Raji (cell line): ENCODE data around the gene ANAPC5.

Experiments used
- POLR2A ChIP-seq: IDR thresholded peaks from 2 replicates; pipeline ENCODE4 v1.6.1; 2011; ENCODE audit warnings: low read depth, low read length, control low read depth; ENCODE audit not compliant: insufficient read depth

The ANAPC5 gene

GRCh38 chr12:121283388-121283787, 68.8 kb downstream of the ANAPC5 start:
- TF ChIP-seq POLR2A = no peak

GRCh38 chr12:121282072-121282742, 70.0 kb downstream of the ANAPC5 start:
- no peak for TF ChIP-seq POLR2A

- no peak for TF ChIP-seq POLR2A
Measured at GRCh38 chr12:121279507-121279915, 72.7 kb downstream of the ANAPC5 start.

GRCh38 chr12:121279071-121279375, 73.2 kb downstream of the ANAPC5 start:
- no peak for TF ChIP-seq POLR2A

GRCh38 chr12:121278169-121279070, 73.8 kb downstream of the ANAPC5 start:
- TF ChIP-seq POLR2A = no peak

DNA sequence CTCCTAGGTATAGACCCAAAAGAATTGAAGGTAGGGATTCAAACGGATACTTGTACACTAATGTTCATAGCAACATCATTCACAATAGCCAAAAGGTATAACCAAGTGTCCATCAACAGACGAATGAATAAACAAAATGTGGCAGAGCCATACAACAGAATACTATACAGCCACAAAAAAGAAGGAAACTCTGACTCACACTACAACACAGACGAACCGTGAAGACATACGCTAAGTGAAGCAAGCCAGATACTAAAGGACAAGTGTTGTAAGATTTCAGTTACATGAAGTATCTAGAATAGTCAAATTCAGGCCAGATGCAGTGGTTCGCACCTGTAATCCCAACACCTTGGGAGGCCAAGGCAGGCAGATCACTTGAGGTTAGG, 74.8 kb downstream of the ANAPC5 start:
- TF ChIP-seq POLR2A = no peak

DNA sequence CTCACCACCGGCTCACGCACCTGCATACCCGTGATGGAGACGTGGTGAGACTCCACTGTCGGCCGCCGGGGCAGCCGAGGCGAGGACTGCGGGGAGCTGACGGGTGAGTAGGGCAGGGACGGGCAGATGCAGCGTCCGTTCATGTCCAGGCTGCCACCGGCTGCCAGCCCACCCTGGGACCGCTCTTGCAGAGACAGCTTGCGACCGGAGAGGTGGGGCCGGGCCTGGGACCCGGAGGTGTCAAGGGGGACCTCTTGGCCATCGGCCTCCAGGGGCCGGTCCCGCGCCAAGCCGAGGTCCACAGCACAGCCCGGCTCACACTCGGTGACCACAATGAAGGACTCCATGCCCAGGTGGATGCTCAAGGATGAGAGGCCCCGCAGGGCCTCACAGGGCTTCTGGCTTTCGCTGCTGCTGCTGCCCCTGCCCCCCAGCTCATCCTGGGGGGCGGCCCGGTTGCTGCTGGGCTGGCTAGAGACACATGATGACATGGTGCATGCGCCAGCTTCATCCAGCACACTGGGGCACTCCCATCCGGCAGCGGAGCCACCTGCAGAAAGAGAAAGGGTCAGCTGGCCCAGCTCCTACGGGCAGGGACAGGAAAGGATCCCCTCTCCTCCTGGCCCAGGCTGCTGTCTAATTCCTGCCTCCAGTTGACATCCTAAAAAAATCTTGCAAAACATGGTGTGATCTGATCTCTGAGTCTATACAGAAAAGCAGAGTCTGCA, 78.0 kb downstream of the ANAPC5 start:
- TF ChIP-seq POLR2A = no peak

- TF ChIP-seq POLR2A = no peak
Measured at GRCh38 chr12:121273364-121273896, 78.8 kb downstream of the ANAPC5 start.

DNA sequence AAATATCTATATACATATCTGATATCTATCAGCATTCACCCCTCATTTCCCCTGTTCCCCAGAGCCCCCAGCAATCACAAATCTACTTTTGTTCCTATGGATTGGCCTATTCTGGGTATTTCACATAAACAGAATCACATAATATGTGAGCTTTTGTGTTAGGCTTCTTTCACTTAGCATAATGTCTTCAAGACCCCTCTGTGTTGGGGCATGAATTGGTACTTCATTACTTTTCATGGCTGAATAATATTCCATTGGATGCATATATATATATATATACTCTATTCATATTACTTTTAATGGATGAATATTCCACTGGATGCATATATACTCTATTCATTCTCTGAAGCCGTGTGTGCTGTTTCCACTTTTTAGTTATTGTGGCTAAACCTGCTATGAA, 84.4 kb downstream of the ANAPC5 start:
- no peak for TF ChIP-seq POLR2A

DNA sequence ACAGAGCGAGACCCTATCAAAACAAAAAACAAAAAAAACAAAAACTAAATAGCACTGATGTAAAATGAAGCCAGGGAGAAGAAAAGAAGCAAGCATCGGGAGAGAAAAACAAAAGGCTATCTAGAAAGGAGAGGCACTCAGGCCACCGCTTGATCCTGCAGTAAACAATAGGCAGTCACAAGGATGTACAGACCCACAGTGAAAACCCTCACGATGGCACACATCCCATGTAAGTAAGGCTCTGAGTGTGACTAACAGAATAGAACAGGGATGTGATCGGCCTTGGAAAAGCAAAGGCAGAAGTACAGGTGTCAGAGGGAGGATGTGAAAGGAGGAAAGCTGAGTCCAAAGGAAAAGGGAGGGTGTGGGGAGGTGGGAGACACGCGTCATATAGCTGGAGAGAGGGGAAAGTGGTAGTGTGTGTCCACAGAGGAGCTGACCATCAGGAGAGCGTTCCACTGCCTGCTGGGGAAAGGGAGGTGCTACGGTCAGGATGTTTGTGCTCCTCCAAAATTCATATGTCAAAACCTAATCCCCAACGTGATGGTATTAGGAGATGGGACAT, 87.2 kb downstream of the ANAPC5 start:
- TF ChIP-seq POLR2A = no peak

DNA sequence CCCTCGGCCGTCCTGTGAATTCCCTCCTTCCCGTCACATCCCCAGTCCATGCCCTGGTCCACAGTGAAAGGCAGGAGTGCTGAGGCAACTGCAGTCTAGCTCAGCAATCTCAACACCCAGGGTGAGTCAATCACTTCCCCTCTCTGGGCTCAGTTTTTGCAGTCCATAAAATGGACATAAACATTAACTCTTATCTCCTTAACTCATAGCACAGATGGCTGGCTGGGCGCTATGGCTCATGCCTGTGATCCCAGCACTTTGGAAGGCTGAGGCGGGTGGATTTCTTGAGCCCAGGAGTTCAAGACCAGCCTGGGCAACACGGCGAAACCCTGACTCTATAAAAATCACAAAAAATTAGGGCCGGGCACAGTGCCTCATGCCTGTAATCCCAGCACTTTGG, 88.1 kb downstream of the ANAPC5 start:
- TF ChIP-seq POLR2A = no peak

DNA sequence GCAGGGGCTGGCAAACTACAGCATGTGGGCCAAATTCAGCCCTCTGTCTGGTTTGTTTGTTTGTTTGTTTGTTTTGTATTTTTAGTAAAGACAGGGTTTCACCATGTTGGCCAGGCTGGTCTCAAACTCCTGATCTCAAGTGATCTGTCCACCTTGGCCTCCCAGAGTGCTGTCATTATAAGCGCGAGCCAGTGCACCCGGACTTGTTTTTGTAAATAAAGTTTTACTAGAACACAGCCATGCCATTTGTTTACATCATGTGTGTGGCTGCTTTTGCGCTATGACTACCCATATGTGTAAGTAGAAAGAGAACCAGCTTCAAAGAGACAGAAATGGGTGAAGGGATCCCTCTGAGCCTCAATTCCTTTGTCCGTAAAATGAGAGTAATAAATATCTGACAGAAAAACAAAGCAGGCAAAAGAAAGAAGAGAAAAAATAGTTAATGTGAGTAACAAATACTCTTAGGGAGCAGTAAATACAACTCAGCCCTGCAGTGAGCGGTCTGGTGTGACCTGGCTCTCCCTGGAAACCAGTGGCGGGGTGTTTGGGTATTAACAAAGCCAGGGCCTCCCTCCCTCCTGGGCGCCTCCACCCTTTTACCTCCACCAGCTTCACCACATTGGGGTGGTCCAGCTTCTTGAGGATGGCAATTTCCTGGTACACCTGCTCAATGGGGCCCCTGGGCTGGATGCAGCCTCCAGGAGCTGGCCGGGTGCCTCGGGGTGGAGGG, 88.8 kb downstream of the ANAPC5 start:
- no peak for TF ChIP-seq POLR2A

DNA sequence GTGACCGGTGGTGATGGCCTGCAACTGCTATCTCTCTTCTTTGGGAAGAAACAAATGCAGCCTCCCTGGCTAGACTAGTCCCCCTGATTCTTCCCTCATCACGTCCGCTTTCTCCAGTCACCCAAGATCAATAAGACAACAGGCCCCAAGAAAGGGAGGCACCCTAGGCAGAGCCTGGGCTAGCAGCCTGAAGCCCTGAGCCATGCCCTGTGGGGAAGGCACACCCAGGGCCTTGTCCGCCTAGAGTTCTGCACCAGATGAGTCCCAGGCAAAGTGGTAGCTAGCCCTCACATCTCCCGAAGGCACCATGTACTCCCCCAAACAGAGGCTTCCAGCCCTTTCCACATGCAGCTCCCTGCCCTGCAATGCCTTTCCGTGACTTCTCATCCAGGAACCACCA, 90.8 kb downstream of the ANAPC5 start:
- no peak for TF ChIP-seq POLR2A

DNA sequence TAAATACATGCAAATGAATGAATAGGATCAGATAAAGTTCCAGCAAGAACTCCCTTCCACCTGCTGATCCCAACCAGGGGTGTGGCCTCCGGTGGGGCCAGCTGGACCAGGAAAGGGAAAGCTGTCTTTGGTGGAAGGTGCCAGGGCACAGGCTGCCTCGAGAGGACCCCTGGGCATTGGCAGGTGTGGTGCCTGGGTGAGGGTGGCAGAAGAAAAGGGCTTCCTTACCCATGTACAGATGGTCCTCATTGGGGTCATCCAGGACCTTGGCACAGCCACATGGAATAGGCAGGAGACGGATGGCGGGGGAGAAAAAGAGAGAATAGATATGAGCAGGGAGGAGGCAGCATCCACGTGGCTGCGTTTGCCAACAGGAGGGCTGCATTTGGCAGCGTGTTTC, 92.1 kb downstream of the ANAPC5 start:
- TF ChIP-seq POLR2A = no peak

GRCh38 chr12:121259074-121259473, 93.1 kb downstream of the ANAPC5 start:
- TF ChIP-seq POLR2A = no peak
